ENCODE results near the gene NAIF1.
A peak's percentile ranks its signal among the peaks of the same experiment; 100 is the strongest.

Gene NAIF1

GRCh38 chr9:128059365-128059983 lies 7.6 kb downstream of the NAIF1 start:
- no peak overlapping the region for H3K14ac ChIP-seq (ENCODE audit: low read length)
- no peak overlapping the region for H2AFZ ChIP-seq (ENCODE audit: low read length)
- no peak overlapping the region for H3K4ac ChIP-seq (ENCODE audit: low read length)
- H3K4me2 ChIP-seq (ENCODE audit: insufficient read depth, low read length, poor library complexity, severe bottlenecking), result no peak overlapping the region
- H2BK12ac ChIP-seq (ENCODE audit: low read length), result no peak overlapping the region
- no peaks in the 10 kb centered on the region for H3K27me3 ChIP-seq (ENCODE audit: control insufficient read depth in 3 of 3, insufficient read depth in 3 of 3, low read depth in 1 of 3, low read length in 3 of 3)
- no peak overlapping the region for H2BK15ac ChIP-seq (ENCODE audit: low read length)
- H3K79me1 ChIP-seq (ENCODE audit: low read depth, low read length), result no peaks in the 10 kb centered on the region
- no CpG with 5 or more reads among the region's 6 CpGs for WGBS, 2 donors (ENCODE audit: extremely low coverage in 2 of 2, insufficient read length in 2 of 2, insufficient replicate concordance in 1 of 2)
- no peak overlapping the region for H2BK120ac ChIP-seq (ENCODE audit: low read depth, low read length)
- peaks cover 0 to 2% of the 10 kb centered on the region in 2 donors for H3K9me3 ChIP-seq (replicated peaks in 1 of 2; ENCODE audit: control insufficient read depth in 2 of 2, insufficient read depth in 1 of 2, low read depth in 1 of 2, low read length in 2 of 2)
- no peak overlapping the region for H4K8ac ChIP-seq (ENCODE audit: low read depth, low read length)
- DNase-seq (ENCODE audit: low spot score), result no peak
- no peak overlapping the region for H3K23ac ChIP-seq (ENCODE audit: low read depth, low read length, poor library complexity)
- no peak overlapping the region for H3K4me3 ChIP-seq (ENCODE audit: low read length in 2 of 2)
- H3K36me3 ChIP-seq (replicated peaks in 1 of 2; ENCODE audit: control insufficient read depth in 2 of 2, insufficient read depth in 2 of 2, low read length in 2 of 2), result peaks cover 7 to 13% of the 10 kb centered on the region in 2 donors
- H2BK5ac ChIP-seq (ENCODE audit: low read length), result no peak overlapping the region
- H2AK5ac ChIP-seq (ENCODE audit: low read depth, low read length), result no peak overlapping the region
- no peak overlapping the region for H4K91ac ChIP-seq (ENCODE audit: low read depth, low read length, poor library complexity)
- H3K4me1 ChIP-seq (ENCODE audit: control insufficient read depth in 2 of 2, insufficient read depth in 1 of 2, low read depth in 1 of 2, low read length in 2 of 2), result peaks cover 12 to 14% of the 10 kb centered on the region in 2 donors
- H3K9ac ChIP-seq (ENCODE audit: low read depth, low read length, poor library complexity), result no peak overlapping the region
- H3K27ac ChIP-seq (replicated peaks; ENCODE audit: low read length), result no peak overlapping the region
- no peak overlapping the region for H3K18ac ChIP-seq (ENCODE audit: low read length)

GRCh38 chr9:128057724-128058409 lies 9.3 kb downstream of the NAIF1 start:
- Histone ChIP-seq H3K23ac (ENCODE audit: low read depth, low read length, poor library complexity) (no peak overlapping the region), H3K4ac (ENCODE audit: low read length) (no peak overlapping the region), H3K27me3 (ENCODE audit: control insufficient read depth in 3 of 3, insufficient read depth in 3 of 3, low read depth in 1 of 3, low read length in 3 of 3) (no peaks in the 10 kb centered on the region), H2BK5ac (ENCODE audit: low read length) (no peak overlapping the region), H2BK12ac (ENCODE audit: low read length) (no peak overlapping the region), H3K4me3 (ENCODE audit: low read length in 2 of 2) (no peak overlapping the region), H2AFZ (ENCODE audit: low read length) (no peak overlapping the region), H4K91ac (ENCODE audit: low read depth, low read length, poor library complexity) (no peak overlapping the region), H2BK15ac (ENCODE audit: low read length) (no peak overlapping the region), H3K4me2 (ENCODE audit: insufficient read depth, low read length, poor library complexity, severe bottlenecking) (no peak overlapping the region), H3K9me3 (replicated peaks in 1 of 2; ENCODE audit: control insufficient read depth in 2 of 2, insufficient read depth in 1 of 2, low read depth in 1 of 2, low read length in 2 of 2) (peaks cover 0 to 2% of the 10 kb centered on the region in 2 donors), H3K18ac (ENCODE audit: low read length) (no peak overlapping the region), H2AK5ac (ENCODE audit: low read depth, low read length) (no peak overlapping the region), H3K9ac (ENCODE audit: low read depth, low read length, poor library complexity) (no peak overlapping the region), H3K14ac (ENCODE audit: low read length) (peak overlapping the region; percentile 15), H3K36me3 (replicated peaks in 1 of 2; ENCODE audit: control insufficient read depth in 2 of 2, insufficient read depth in 2 of 2, low read length in 2 of 2) (peaks cover 2 to 5% of the 10 kb centered on the region in 2 donors), H2BK120ac (ENCODE audit: low read depth, low read length) (no peak overlapping the region), H3K4me1 (ENCODE audit: control insufficient read depth in 2 of 2, insufficient read depth in 1 of 2, low read depth in 1 of 2, low read length in 2 of 2) (peaks cover 12 to 16% of the 10 kb centered on the region in 2 donors), H4K8ac (ENCODE audit: low read depth, low read length) (no peak overlapping the region), H3K27ac (replicated peaks; ENCODE audit: low read length) (no peak overlapping the region), H3K79me1 (ENCODE audit: low read depth, low read length) (no peaks in the 10 kb centered on the region)
- DNase-seq (ENCODE audit: low spot score), result no peak
- WGBS, 2 donors (ENCODE audit: extremely low coverage in 2 of 2, insufficient read length in 2 of 2, insufficient replicate concordance in 1 of 2), result no CpG with 5 or more reads among the region's 8 CpGs

- Histone ChIP-seq H3K23ac (ENCODE audit: low read depth, low read length, poor library complexity) (no peak overlapping the region), H3K9ac (ENCODE audit: low read depth, low read length, poor library complexity) (no peak overlapping the region), H3K79me1 (ENCODE audit: low read depth, low read length) (no peaks in the 10 kb centered on the region), H2BK15ac (ENCODE audit: low read length) (no peak overlapping the region), H3K4me2 (ENCODE audit: insufficient read depth, low read length, poor library complexity, severe bottlenecking) (no peak overlapping the region), H2BK120ac (ENCODE audit: low read depth, low read length) (no peak overlapping the region), H4K8ac (ENCODE audit: low read depth, low read length) (no peak overlapping the region), H4K91ac (ENCODE audit: low read depth, low read length, poor library complexity) (no peak overlapping the region), H3K27ac (replicated peaks; ENCODE audit: low read length) (no peak overlapping the region), H2AFZ (ENCODE audit: low read length) (peak overlapping the region; percentile 0), H3K4ac (ENCODE audit: low read length) (no peak overlapping the region), H2AK5ac (ENCODE audit: low read depth, low read length) (no peak overlapping the region), H3K4me3 (ENCODE audit: low read length in 2 of 2) (no peak overlapping the region), H3K27me3 (ENCODE audit: control insufficient read depth in 3 of 3, insufficient read depth in 3 of 3, low read depth in 1 of 3, low read length in 3 of 3) (no peaks in the 10 kb centered on the region), H3K14ac (ENCODE audit: low read length) (no peak overlapping the region), H3K9me3 (replicated peaks in 1 of 2; ENCODE audit: control insufficient read depth in 2 of 2, insufficient read depth in 1 of 2, low read depth in 1 of 2, low read length in 2 of 2) (peaks cover 0 to 2% of the 10 kb centered on the region in 2 donors), H3K4me1 (ENCODE audit: control insufficient read depth in 2 of 2, insufficient read depth in 1 of 2, low read depth in 1 of 2, low read length in 2 of 2) (peaks cover 12 to 16% of the 10 kb centered on the region in 2 donors), H2BK5ac (ENCODE audit: low read length) (no peak overlapping the region), H2BK12ac (ENCODE audit: low read length) (no peak overlapping the region), H3K36me3 (replicated peaks in 1 of 2; ENCODE audit: control insufficient read depth in 2 of 2, insufficient read depth in 2 of 2, low read length in 2 of 2) (peaks cover 0 to 2% of the 10 kb centered on the region in 2 donors), H3K18ac (ENCODE audit: low read length) (peak overlapping the region; percentile 23)
- no peak for DNase-seq (ENCODE audit: low spot score)
- no CpG with 5 or more reads among the region's 14 CpGs for WGBS, 2 donors (ENCODE audit: extremely low coverage in 2 of 2, insufficient read length in 2 of 2, insufficient replicate concordance in 1 of 2)
Measured at GRCh38 chr9:128056887-128057723, 10.0 kb downstream of the NAIF1 start.

GRCh38 chr9:128056086-128056485 lies 11.0 kb downstream of the NAIF1 start:
- Histone ChIP-seq H3K4me2 (ENCODE audit: insufficient read depth, low read length, poor library complexity, severe bottlenecking) (no peak overlapping the region), H3K18ac (ENCODE audit: low read length) (peak overlapping the region; percentile 86), H3K9me3 (replicated peaks in 1 of 2; ENCODE audit: control insufficient read depth in 2 of 2, insufficient read depth in 1 of 2, low read depth in 1 of 2, low read length in 2 of 2) (no peaks in the 10 kb centered on the region), H3K4ac (ENCODE audit: low read length) (peak overlapping the region; percentile 38), H3K79me1 (ENCODE audit: low read depth, low read length) (no peaks in the 10 kb centered on the region), H2BK15ac (ENCODE audit: low read length) (peak overlapping the region; percentile 50), H3K9ac (ENCODE audit: low read depth, low read length, poor library complexity) (no peak overlapping the region), H2BK5ac (ENCODE audit: low read length) (peak overlapping the region; percentile 21), H2AK5ac (ENCODE audit: low read depth, low read length) (peak overlapping the region; percentile 44), H3K36me3 (replicated peaks in 1 of 2; ENCODE audit: control insufficient read depth in 2 of 2, insufficient read depth in 2 of 2, low read length in 2 of 2) (no peaks in the 10 kb centered on the region), H3K14ac (ENCODE audit: low read length) (no peak overlapping the region), H3K27me3 (ENCODE audit: control insufficient read depth in 3 of 3, insufficient read depth in 3 of 3, low read depth in 1 of 3, low read length in 3 of 3) (no peaks in the 10 kb centered on the region), H2BK120ac (ENCODE audit: low read depth, low read length) (no peak overlapping the region), H3K27ac (replicated peaks; ENCODE audit: low read length) (no peak overlapping the region), H3K23ac (ENCODE audit: low read depth, low read length, poor library complexity) (no peak overlapping the region), H4K8ac (ENCODE audit: low read depth, low read length) (no peak overlapping the region), H3K4me3 (ENCODE audit: low read length in 2 of 2) (no peak overlapping the region), H2BK12ac (ENCODE audit: low read length) (no peak overlapping the region), H3K4me1 (ENCODE audit: control insufficient read depth in 2 of 2, insufficient read depth in 1 of 2, low read depth in 1 of 2, low read length in 2 of 2) (peaks cover 12 to 16% of the 10 kb centered on the region in 2 donors), H4K91ac (ENCODE audit: low read depth, low read length, poor library complexity) (no peak overlapping the region), H2AFZ (ENCODE audit: low read length) (peak overlapping the region; percentile 74)
- WGBS, 2 donors (ENCODE audit: extremely low coverage in 2 of 2, insufficient read length in 2 of 2, insufficient replicate concordance in 1 of 2), result no CpG with 5 or more reads among the region's 3 CpGs
- no peak for DNase-seq (ENCODE audit: low spot score)

All from neuronal stem cell (in vitro differentiated cells).